DOHH2 (cell line): ENCODE data around the gene RNF141.

Experiments used
- H3F3A ChIP-seq: fragments of 200-600 bp; sonication (generic), shearing (Covaris generic); 2 replicates; pipeline ENCODE4 v1.6.0; 2016; ENCODE audit warnings: antibody characterized with exemption, mild to moderate bottlenecking; ENCODE audit not compliant: control insufficient read depth, insufficient read depth
- H3K27ac ChIP-seq: fragments of 200-600 bp; sonication (generic); 2 replicates; pipeline ENCODE4 v1.5.1; 2014; ENCODE audit warnings: low read depth, mild to moderate bottlenecking, low read length, moderate library complexity
- H3K27me3 ChIP-seq: fragments of 200-600 bp; sonication (generic); 2 replicates; pipeline ENCODE4 v1.6.1; 2014; ENCODE audit warnings: mild to moderate bottlenecking, low read length, mixed read lengths; ENCODE audit not compliant: control insufficient read depth
- H3K36me3 ChIP-seq: fragments of 200-600 bp; sonication (generic); 2 replicates; pipeline ENCODE4 v1.6.1; 2014; ENCODE audit warnings: mild to moderate bottlenecking, low read length, moderate library complexity, mixed read lengths; ENCODE audit not compliant: control insufficient read depth
- H3K4me1 ChIP-seq: fragments of 200-600 bp; sonication (generic); 2 replicates; pipeline ENCODE4 v1.6.1; 2014; ENCODE audit warnings: mild to moderate bottlenecking, low read length, mixed read lengths; ENCODE audit not compliant: control insufficient read depth
- H3K4me2 ChIP-seq: fragments of 200-600 bp; sonication (generic); 2 replicates; pipeline ENCODE4 v1.6.0; 2014; ENCODE audit warnings: mild to moderate bottlenecking, low read length, moderate library complexity
- H3K4me3 ChIP-seq: fragments of 200-600 bp; sonication (generic); 2 replicates; pipeline ENCODE4 v1.5.1; 2014; ENCODE audit warnings: mild to moderate bottlenecking, low read length, mixed read lengths
- H3K79me2 ChIP-seq: fragments of 200-600 bp; sonication (generic); 2 replicates; pipeline ENCODE4 v1.6.1; 2014; ENCODE audit warnings: mild to moderate bottlenecking, low read length, mixed read lengths; ENCODE audit not compliant: control insufficient read depth
- H3K9me2 ChIP-seq: fragments of 200-600 bp; sonication (generic); replicated peaks from 2 replicates; pipeline ENCODE4 v1.6.1; 2014; ENCODE audit warnings: mild to moderate bottlenecking, low read length, mixed read lengths; ENCODE audit not compliant: control insufficient read depth
- H3K9me3 ChIP-seq: fragments of 200-600 bp; sonication (generic); 2 replicates; pipeline ENCODE4 v1.6.1; 2014; ENCODE audit warnings: antibody characterized with exemption, low read length, mixed read lengths; ENCODE audit not compliant: control insufficient read depth, insufficient read depth
- H4K20me1 ChIP-seq: fragments of 200-600 bp; sonication (generic); 2 replicates; pipeline ENCODE4 v1.6.0; 2014; ENCODE audit warnings: low read depth, mild to moderate bottlenecking, antibody characterized with exemption, low read length, moderate library complexity; ENCODE audit not compliant: control insufficient read depth, insufficient read depth
- CTCF ChIP-seq: fragments of 200-600 bp; sonication (generic); IDR thresholded peaks from one replicate; pipeline ENCODE4 v1.5.1; 2014; ENCODE audit warnings: antibody characterized with exemption, mild to moderate bottlenecking, low read depth, low read length; ENCODE audit not compliant: poor library complexity, severe bottlenecking
- EZH2phosphoT487 ChIP-seq: fragments of 200-600 bp; sonication (generic); IDR thresholded peaks from 2 replicates; pipeline ENCODE4 v1.6.1; 2017; ENCODE audit warnings: borderline replicate concordance, mild to moderate bottlenecking, antibody characterized with exemption, low read length, moderate library complexity, mixed read lengths

RNF141 gene

GRCh38 chr11:10498022-10498400, 43.0 kb downstream of the RNF141 start:
- no peaks in the 10 kb centered on the region for H3K4me1 ChIP-seq
- no peaks in the 10 kb centered on the region for H3K79me2 ChIP-seq
- peaks cover 10% of the 10 kb centered on the region; the same call in 1 of the 2 replicates for H3K36me3 ChIP-seq
- H3K9me2 ChIP-seq: no peaks in the 10 kb centered on the region
- no peak overlapping the region for H3K4me2 ChIP-seq
- no peak overlapping the region for H3K4me3 ChIP-seq
- TF ChIP-seq CTCF: no peak
- TF ChIP-seq EZH2phosphoT487: no peak
- H3K9me3 ChIP-seq: no peaks in the 10 kb centered on the region
- H3K27ac ChIP-seq: no peak overlapping the region
- H3K27me3 ChIP-seq: no peaks in the 10 kb centered on the region
- H3F3A ChIP-seq: no peaks in the 10 kb centered on the region
- H4K20me1 ChIP-seq: no peaks in the 10 kb centered on the region

GRCh38 chr11:10497371-10498021, 43.5 kb downstream of the RNF141 start:
- Histone ChIP-seq H3K79me2 (no peaks in the 10 kb centered on the region), H4K20me1 (no peaks in the 10 kb centered on the region), H3F3A (no peaks in the 10 kb centered on the region), H3K4me2 (no peak overlapping the region), H3K9me2 (no peaks in the 10 kb centered on the region), H3K9me3 (no peaks in the 10 kb centered on the region), H3K27me3 (no peaks in the 10 kb centered on the region), H3K27ac (no peak overlapping the region), H3K4me3 (no peak overlapping the region), H3K4me1 (no peaks in the 10 kb centered on the region), H3K36me3 (peaks cover 7% of the 10 kb centered on the region; the same call in 1 of the 2 replicates)
- no peak for TF ChIP-seq CTCF
- no peak for TF ChIP-seq EZH2phosphoT487

GRCh38 chr11:10496296-10496936, 44.6 kb downstream of the RNF141 start:
- Histone ChIP-seq H3K36me3 (peaks cover 7% of the 10 kb centered on the region; the same call in 1 of the 2 replicates), H3K27ac (no peak overlapping the region)

More at GRCh38 chr11:10496296-10496936, 44.6 kb downstream of the RNF141 start:
- Histone ChIP-seq H3K9me3 (no peaks in the 10 kb centered on the region), H4K20me1 (no peaks in the 10 kb centered on the region), H3K4me3 (no peak overlapping the region), H3K4me2 (no peak overlapping the region), H3K27me3 (no peaks in the 10 kb centered on the region), H3F3A (no peaks in the 10 kb centered on the region), H3K79me2 (no peaks in the 10 kb centered on the region), H3K4me1 (no peaks in the 10 kb centered on the region), H3K9me2 (no peaks in the 10 kb centered on the region)
- TF ChIP-seq EZH2phosphoT487: no peak
- TF ChIP-seq CTCF: no peak
